NT2/D1 (cell line): ENCODE data around the gene APP.

Experiments
- DNase-seq: peaks from one replicate; pipeline ENCODE4 v3.0.0-alpha.2; 2011; ENCODE audit warnings: low read depth, low spot score
- H3K27me3 ChIP-seq: 2 replicates; pipeline ENCODE4 v1.6.0; 2011; ENCODE audit warnings: mild to moderate bottlenecking; ENCODE audit not compliant: insufficient read length, insufficient read depth
- H3K36me3 ChIP-seq: 2 replicates; pipeline ENCODE4 v1.6.1; 2011; ENCODE audit warnings: mild to moderate bottlenecking, low read length, mixed read lengths; ENCODE audit not compliant: insufficient read depth, insufficient read length
- H3K4me1 ChIP-seq: 2 replicates; pipeline ENCODE4 v1.5.1; 2011; ENCODE audit not compliant: insufficient read depth, insufficient read length
- H3K4me3 ChIP-seq: 2 replicates; pipeline ENCODE4 v1.5.1; 2011; ENCODE audit warnings: low read depth; ENCODE audit not compliant: insufficient read length
- H3K9ac ChIP-seq: 2 replicates; pipeline ENCODE4 v1.6.0; 2011; ENCODE audit warnings: low read depth; ENCODE audit not compliant: insufficient read length
- H3K9me3 ChIP-seq: 2 replicates; pipeline ENCODE4 v1.5.1; 2011; ENCODE audit warnings: mild to moderate bottlenecking, low read length; ENCODE audit not compliant: insufficient read depth
- SUZ12 ChIP-seq: IDR thresholded peaks from 2 replicates; pipeline ENCODE4 v1.6.1; 2011; ENCODE audit not compliant: insufficient read length, insufficient read depth; ENCODE audit errors: extremely low read depth
- YY1 ChIP-seq: IDR thresholded peaks from 2 replicates; pipeline ENCODE4 v1.6.1; 2011; ENCODE audit not compliant: insufficient read length, insufficient read depth
- ZNF274 ChIP-seq: IDR thresholded peaks from 2 replicates; pipeline ENCODE4 v1.6.1; 2011; ENCODE audit warnings: mild to moderate bottlenecking, low read depth, low read length

Gene APP

GRCh38 chr21:25903607-25904006 lies 267.0 kb downstream of the APP start:
- Histone ChIP-seq H3K36me3 (peaks cover 54% of the 10 kb centered on the region), H3K4me1 (no peaks in the 10 kb centered on the region), H3K4me3 (no peak overlapping the region), H3K9ac (no peak overlapping the region), H3K27me3 (no peaks in the 10 kb centered on the region), H3K9me3 (no peaks in the 10 kb centered on the region)
- no peak for DNase-seq
- TF ChIP-seq YY1 (no peak), ZNF274 (no peak), SUZ12 (no peak)

DNA sequence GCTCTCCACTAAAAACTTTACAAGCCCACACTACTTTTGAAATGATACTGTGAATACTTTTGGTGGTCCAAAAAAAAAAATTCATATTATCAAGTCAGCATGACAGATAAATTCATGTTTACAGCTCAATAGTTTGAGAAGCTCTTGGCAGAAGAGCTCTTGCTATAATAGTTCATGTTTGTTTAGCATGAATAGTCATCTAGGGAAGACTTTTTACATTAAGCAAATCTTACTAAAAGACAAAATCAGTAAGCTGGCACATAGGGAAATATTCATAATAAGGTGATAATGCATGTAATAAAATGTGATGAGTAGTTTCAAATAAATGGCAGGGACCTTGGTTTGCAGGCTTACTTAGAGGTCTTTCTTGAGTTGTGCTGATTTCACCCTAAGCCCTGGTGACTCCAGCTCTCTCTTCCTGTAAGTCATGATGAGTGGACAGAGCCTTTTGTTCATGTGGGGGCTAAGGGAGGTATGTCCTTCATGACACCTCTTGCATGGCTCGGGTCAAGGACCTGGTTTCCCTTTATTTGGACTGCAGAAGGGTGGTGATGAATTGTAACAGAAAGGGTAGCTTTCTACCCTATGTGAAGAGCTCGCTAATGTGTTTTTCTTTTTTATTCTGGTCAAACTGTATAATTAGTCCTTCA lies 269.1 kb downstream of the APP start:
- no peak for DNase-seq
- TF ChIP-seq YY1 = no peak
- no peak for TF ChIP-seq ZNF274
- no peak overlapping the region for H3K4me3 ChIP-seq
- no peaks in the 10 kb centered on the region for H3K9me3 ChIP-seq
- no peaks in the 10 kb centered on the region for H3K27me3 ChIP-seq
- no peak overlapping the region for H3K9ac ChIP-seq
- H3K4me1 ChIP-seq = no peaks in the 10 kb centered on the region
- peaks cover 68% of the 10 kb centered on the region for H3K36me3 ChIP-seq

DNA sequence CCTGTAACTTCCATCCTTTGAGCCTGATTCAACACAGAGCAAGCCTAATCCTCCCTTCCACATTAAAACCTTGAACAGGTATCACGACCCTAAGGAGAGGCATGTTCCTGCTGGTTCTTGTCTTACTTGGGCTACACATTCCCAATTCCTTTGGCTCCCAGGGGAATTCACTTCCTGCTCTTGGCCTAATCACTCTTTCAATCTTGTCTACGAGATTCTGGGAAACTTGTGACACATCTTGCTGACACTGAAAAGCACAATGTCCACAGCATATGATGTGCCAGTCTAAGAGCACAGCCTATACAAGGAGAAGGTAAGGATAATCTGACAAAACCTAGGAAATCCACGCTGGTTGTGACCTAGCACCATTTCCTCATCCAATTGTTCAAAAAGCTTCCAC lies 271.9 kb downstream of the APP start:
- peaks cover 11% of the 10 kb centered on the region for H3K9me3 ChIP-seq
- peaks cover 75% of the 10 kb centered on the region for H3K36me3 ChIP-seq
- no peak for DNase-seq
- H3K9ac ChIP-seq = no peak overlapping the region
- no peaks in the 10 kb centered on the region for H3K27me3 ChIP-seq
- TF ChIP-seq YY1 = no peak
- TF ChIP-seq SUZ12 = no peak
- no peak for TF ChIP-seq ZNF274
- H3K4me3 ChIP-seq = no peak overlapping the region
- no peaks in the 10 kb centered on the region for H3K4me1 ChIP-seq

- peaks cover 76% of the 10 kb centered on the region for H3K36me3 ChIP-seq
- no peak overlapping the region for H3K4me3 ChIP-seq
- no peaks in the 10 kb centered on the region for H3K4me1 ChIP-seq
- no peak overlapping the region for H3K9ac ChIP-seq
- TF ChIP-seq SUZ12 (no peak), YY1 (no peak), ZNF274 (no peak)
- H3K9me3 ChIP-seq = peaks cover 14% of the 10 kb centered on the region
- H3K27me3 ChIP-seq = no peaks in the 10 kb centered on the region
- no peak for DNase-seq
Observed at GRCh38 chr21:25897383-25897782, 273.2 kb downstream of the APP start.

GRCh38 chr21:25896501-25897056 lies 274.0 kb downstream of the APP start:
- peaks cover 14% of the 10 kb centered on the region for H3K9me3 ChIP-seq
- H3K4me1 ChIP-seq = no peaks in the 10 kb centered on the region
- peaks cover 74% of the 10 kb centered on the region for H3K36me3 ChIP-seq
- no peak for TF ChIP-seq YY1
- no peak for TF ChIP-seq SUZ12
- no peak for TF ChIP-seq ZNF274
- DNase-seq = no peak
- H3K27me3 ChIP-seq = no peaks in the 10 kb centered on the region
- H3K4me3 ChIP-seq = no peak overlapping the region
- H3K9ac ChIP-seq = no peak overlapping the region

GRCh38 chr21:25895565-25896205 lies 274.9 kb downstream of the APP start:
- H3K9me3 ChIP-seq = peaks cover 14% of the 10 kb centered on the region
- no peak overlapping the region for H3K4me3 ChIP-seq
- TF ChIP-seq YY1 (no peak), ZNF274 (no peak), SUZ12 (no peak)
- DNase-seq = no peak
- H3K9ac ChIP-seq = no peak overlapping the region
- peaks cover 81% of the 10 kb centered on the region for H3K36me3 ChIP-seq
- H3K4me1 ChIP-seq = no peaks in the 10 kb centered on the region
- H3K27me3 ChIP-seq = no peaks in the 10 kb centered on the region

DNA sequence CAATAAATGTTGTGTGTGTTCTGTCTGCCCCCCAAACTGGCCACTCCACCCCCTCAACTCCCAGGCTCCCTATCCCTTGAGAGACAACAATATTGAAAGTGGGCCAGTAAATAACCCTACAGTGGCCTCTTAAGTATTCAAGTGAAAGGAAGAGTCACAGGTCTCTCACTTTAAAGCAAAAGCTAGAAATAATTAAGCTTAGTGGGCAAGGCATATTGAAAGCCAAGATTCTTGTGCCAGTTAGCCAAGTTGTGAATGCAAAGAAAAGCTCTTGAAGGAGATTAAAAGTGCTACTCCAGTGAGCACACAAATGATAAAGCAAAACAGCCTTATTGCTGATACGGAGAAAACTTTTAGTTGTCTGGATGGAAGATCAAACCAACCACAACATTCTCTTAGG lies 277.4 kb downstream of the APP start:
- Histone ChIP-seq H3K27me3 (no peaks in the 10 kb centered on the region), H3K36me3 (peaks cover 91% of the 10 kb centered on the region)
- no peak for DNase-seq

More for the DNA sequence above, 277.4 kb downstream of the APP start:
- no peaks in the 10 kb centered on the region for H3K4me1 ChIP-seq
- no peak overlapping the region for H3K4me3 ChIP-seq
- TF ChIP-seq ZNF274 = no peak
- no peak for TF ChIP-seq YY1
- TF ChIP-seq SUZ12 = no peak
- H3K9me3 ChIP-seq = peaks cover 14% of the 10 kb centered on the region
- H3K9ac ChIP-seq = no peak overlapping the region
